HFFc6 (cell line): ENCODE measurements around the gene JUN. TPM values are rescaled to one million over a fixed set of nuclear protein-coding genes. Genes with fewer than 3 reads are reported as not detected.

Experiments
- DNase-seq: peaks from one replicate; pipeline ENCODE4 v3.0.0-alpha.2; 2018
- H3K27ac Mint-ChIP-seq: 2 replicates; pipeline ENCODE4 v1.8.0; 2020; ENCODE audit warnings: mild to moderate bottlenecking, mixed read lengths
- H3K27me3 Mint-ChIP-seq: 2 replicates; pipeline ENCODE4 v1.8.0; 2021; ENCODE audit warnings: mild to moderate bottlenecking, moderate library complexity, mixed read lengths; ENCODE audit not compliant: insufficient read depth
- H3K36me3 Mint-ChIP-seq: 2 replicates; pipeline ENCODE4 v1.8.0; 2021; ENCODE audit warnings: low read depth, mixed read lengths
- H3K4me1 Mint-ChIP-seq: 2 replicates; pipeline ENCODE4 v1.8.0; 2020; ENCODE audit warnings: low read depth, mixed read lengths
- H3K4me3 Mint-ChIP-seq: 2 replicates; pipeline ENCODE4 v1.8.0; 2020; ENCODE audit warnings: mild to moderate bottlenecking, moderate library complexity, mixed read lengths
- H3K9me3 Mint-ChIP-seq: 2 replicates; pipeline ENCODE4 v1.8.0; 2020; ENCODE audit warnings: mild to moderate bottlenecking, mixed read lengths
- total RNA-seq, 6 experiments: library from RNA; stranded (reverse); fragmentation: NEBNext Ultra II Directional; extraction: Animal tissue kit (Norgen Biotek cat#: 25700); gene quantifications; 2 replicates in 1 of 6; 3 replicates in 5 of 6; pipeline ENCODE4 v1.2.3, GENCODE V29; 2021
- TF ChIP-seq, protein P1 (sequence below): fragments of 200-600 bp; sonication (generic); IDR thresholded peaks from 2 replicates; pipeline ENCODE4 v1.5.0; 2021; ENCODE audit warnings: antibody characterized with exemption, mild to moderate bottlenecking

JUN gene
- total RNA-seq, 6 experiments from 2014 or later: 80.5 to 91.1 (median 82.2) TPM

- H3K27me3 Mint-ChIP-seq: no peaks in the 10 kb centered on the region; the same call in 1 of the 2 replicates
- peaks cover 14% of the 10 kb centered on the region for H3K36me3 Mint-ChIP-seq
- DNase-seq: no peak
- no peak overlapping the region for H3K27ac Mint-ChIP-seq
- no peak overlapping the region for H3K4me3 Mint-ChIP-seq
- peaks cover 18% of the 10 kb centered on the region for H3K4me1 Mint-ChIP-seq
- TF ChIP-seq, protein P1, sequence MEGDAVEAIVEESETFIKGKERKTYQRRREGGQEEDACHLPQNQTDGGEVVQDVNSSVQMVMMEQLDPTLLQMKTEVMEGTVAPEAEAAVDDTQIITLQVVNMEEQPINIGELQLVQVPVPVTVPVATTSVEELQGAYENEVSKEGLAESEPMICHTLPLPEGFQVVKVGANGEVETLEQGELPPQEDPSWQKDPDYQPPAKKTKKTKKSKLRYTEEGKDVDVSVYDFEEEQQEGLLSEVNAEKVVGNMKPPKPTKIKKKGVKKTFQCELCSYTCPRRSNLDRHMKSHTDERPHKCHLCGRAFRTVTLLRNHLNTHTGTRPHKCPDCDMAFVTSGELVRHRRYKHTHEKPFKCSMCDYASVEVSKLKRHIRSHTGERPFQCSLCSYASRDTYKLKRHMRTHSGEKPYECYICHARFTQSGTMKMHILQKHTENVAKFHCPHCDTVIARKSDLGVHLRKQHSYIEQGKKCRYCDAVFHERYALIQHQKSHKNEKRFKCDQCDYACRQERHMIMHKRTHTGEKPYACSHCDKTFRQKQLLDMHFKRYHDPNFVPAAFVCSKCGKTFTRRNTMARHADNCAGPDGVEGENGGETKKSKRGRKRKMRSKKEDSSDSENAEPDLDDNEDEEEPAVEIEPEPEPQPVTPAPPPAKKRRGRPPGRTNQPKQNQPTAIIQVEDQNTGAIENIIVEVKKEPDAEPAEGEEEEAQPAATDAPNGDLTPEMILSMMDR: no peak
- peaks cover 11% of the 10 kb centered on the region for H3K9me3 Mint-ChIP-seq
Measured at GRCh38 chr1:58792846-58793245, 9.0 kb upstream of the JUN start.

GRCh38 chr1:58791106-58791505 lies 7.3 kb upstream of the JUN start:
- no peak overlapping the region for H3K27ac Mint-ChIP-seq
- H3K4me3 Mint-ChIP-seq: no peak overlapping the region
- peaks cover 26% of the 10 kb centered on the region for H3K4me1 Mint-ChIP-seq
- H3K36me3 Mint-ChIP-seq: peaks cover 14% of the 10 kb centered on the region
- no peak for DNase-seq
- TF ChIP-seq, protein P1: no peak
- no peaks in the 10 kb centered on the region; the same call in 1 of the 2 replicates for H3K27me3 Mint-ChIP-seq
- peaks cover 11% of the 10 kb centered on the region for H3K9me3 Mint-ChIP-seq

DNA sequence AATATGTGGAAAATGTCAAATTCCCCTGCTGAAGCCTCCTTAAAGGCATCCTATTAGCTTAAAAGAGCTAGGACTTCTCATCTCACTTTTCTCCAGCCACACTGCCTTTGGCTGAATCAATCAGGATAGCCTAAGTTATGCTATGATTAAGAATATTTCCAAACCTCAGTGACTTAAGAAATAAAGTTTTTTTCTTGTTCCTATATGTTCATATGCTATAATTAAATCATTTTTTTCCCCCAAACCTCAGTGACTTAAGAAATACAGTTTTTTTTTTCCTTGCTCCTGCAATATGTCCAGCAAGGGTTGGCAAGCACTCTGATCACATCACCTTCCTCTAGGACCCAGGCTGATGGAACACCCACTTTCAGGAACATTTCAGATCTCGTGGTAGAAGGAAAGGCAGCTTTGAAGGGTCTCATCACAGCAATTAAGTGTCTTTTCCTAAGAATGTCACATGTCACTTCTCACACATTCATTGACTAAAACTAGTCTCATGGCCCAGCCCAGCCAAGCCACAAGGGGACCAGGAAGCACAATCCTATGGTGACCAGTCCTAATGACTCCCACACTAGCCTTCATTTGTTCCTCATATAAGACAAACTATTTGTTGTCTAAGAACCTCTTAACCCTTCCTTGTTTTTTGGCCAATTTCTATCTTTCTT lies 6.3 kb upstream of the JUN start:
- H3K4me3 Mint-ChIP-seq: no peak overlapping the region
- no peak overlapping the region for H3K27ac Mint-ChIP-seq
- DNase-seq: no peak
- H3K27me3 Mint-ChIP-seq: 0 out of 2 replicates have a peak, but pooled peaks cover 2% of the 10 kb centered on the region
- peaks cover 11% of the 10 kb centered on the region for H3K9me3 Mint-ChIP-seq
- peaks cover 14% of the 10 kb centered on the region for H3K36me3 Mint-ChIP-seq
- peaks cover 36% of the 10 kb centered on the region for H3K4me1 Mint-ChIP-seq
- TF ChIP-seq, protein P1: no peak

- H3K36me3 Mint-ChIP-seq: peaks cover 14% of the 10 kb centered on the region
- peaks cover 36% of the 10 kb centered on the region for H3K4me1 Mint-ChIP-seq
- no peak overlapping the region for H3K27ac Mint-ChIP-seq
- H3K27me3 Mint-ChIP-seq: 0 out of 2 replicates have a peak, but pooled peaks cover 2% of the 10 kb centered on the region
- TF ChIP-seq, protein P1: no peak
- H3K4me3 Mint-ChIP-seq: no peak overlapping the region
- no peak for DNase-seq
- peaks cover 11% of the 10 kb centered on the region for H3K9me3 Mint-ChIP-seq
Measured at GRCh38 chr1:58789322-58789856, 5.5 kb upstream of the JUN start.

GRCh38 chr1:58788259-58788658 lies 4.4 kb upstream of the JUN start:
- H3K27ac Mint-ChIP-seq: no peak overlapping the region
- TF ChIP-seq, protein P1: no peak

More at GRCh38 chr1:58788259-58788658, 4.4 kb upstream of the JUN start:
- Mint-ChIP-seq H3K27me3 (peaks cover 8% of the 10 kb centered on the region), H3K4me3 (no peak overlapping the region), H3K4me1 (peaks cover 36% of the 10 kb centered on the region), H3K9me3 (peaks cover 16% of the 10 kb centered on the region), H3K36me3 (peaks cover 20% of the 10 kb centered on the region)
- DNase-seq: no peak
